HuH-7 (cell line): ENCODE results near the gene C1QTNF1.

Experiments
- DNase-seq: peaks from one replicate; pipeline ENCODE4 v3.0.0; 2011; ENCODE audit warnings: low spot score

The C1QTNF1 gene

DNA sequence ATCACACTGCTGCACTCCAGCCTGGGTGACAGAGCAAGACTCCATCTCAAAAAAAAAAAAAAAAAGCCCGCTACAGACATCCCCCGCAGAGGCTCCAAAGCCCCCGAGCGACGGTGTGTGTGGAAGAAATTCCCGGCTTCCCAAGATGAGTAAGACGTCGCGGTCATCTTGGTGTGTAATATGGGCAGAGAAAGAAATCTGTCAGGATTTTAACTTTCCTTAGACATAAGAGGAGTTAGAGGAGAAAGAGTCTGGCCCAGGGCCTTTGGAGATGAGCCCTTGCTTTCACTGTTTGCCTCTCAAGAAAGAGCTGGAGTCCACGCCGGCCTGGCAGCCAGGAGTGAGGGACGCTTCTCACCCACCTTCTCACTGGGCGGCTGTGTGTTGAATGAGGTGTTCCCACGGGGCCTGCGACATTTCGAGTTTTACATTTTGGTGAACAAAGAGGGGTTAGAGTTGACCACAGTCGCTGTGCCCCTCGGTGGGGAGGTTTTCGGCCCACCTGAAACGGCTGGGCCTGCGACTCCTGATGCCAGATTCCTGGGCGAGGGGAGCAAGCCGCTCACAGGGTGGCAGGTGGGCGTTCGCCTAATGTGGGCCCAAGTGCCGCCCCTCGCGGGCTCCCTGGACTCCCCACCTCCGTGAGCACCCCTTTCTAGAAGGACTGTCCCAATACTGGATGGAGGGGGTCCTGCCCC lies 17.9 kb downstream of the C1QTNF1 start:
- DNase-seq: no peak

DNA sequence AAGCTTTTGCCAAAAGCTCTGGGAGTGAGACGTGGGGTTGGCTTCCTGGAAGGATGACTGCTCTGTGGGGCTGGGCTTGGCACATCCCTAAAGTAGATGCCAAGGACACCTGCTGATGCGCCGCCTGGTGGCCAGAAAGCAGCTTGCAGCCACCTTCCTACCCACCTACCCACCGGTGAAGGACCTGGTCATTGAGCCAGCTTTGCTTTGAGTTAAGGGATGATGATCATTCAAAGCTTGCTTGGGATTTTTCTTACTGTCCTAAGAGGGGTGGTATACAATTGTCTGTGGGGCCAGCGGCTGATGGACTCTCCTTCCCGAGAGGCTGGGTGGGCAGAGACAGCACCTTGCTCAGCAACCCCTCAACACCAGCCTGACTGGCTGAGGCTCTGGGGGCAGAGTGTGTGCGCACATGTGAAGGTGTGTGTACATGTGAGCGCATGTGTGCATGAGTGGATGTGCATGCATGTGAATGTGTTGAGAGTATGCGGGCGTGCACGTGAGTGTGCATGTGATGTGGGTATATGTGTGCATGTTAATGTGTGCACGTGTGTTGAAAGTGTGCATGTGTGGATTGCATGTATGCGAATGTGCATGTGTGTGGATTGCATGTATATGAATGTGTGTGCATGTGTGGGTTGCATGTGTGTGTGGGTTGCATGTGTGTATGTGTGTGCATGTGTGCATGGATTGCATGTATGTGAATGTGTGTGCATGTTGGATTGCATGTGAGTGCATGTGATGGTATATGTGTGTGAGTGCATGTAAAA lies 18.6 kb downstream of the C1QTNF1 start:
- DNase-seq: peak; percentile 85

DNA sequence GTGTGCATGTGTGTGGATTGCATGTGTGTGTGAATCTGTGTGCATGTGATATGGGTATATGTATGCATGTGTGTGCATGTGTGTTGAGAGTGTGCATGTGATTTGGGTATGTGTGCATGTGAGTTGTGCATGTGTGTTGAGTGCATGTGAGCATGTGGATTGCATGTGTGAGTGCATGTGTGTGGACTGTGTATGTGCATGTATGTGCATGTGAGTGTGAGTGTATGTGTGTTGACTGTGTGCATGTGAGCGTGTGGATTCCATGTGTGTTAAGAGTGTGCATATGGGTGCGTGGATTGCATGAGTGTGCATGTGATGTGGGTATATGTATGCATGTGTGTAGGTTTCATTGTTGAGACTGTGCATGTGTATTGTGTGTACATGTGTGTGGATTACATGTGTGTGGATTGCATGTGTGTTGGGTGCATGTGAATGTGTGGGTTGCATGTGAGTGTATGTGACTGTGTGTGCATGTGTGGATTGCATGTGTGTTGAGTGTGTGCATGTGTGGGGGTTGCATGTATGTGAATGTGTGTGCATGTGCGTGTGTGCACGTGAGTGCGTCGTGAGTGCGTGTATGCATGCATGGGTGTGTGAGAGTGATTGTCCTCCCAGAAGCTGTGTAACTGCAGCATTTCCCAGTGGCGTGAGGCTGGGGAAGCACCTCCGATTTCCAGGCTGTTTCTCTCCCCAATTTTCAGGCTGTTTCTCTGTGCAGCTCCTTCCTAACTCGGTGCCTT lies 19.4 kb downstream of the C1QTNF1 start:
- DNase-seq: no peak

DNA sequence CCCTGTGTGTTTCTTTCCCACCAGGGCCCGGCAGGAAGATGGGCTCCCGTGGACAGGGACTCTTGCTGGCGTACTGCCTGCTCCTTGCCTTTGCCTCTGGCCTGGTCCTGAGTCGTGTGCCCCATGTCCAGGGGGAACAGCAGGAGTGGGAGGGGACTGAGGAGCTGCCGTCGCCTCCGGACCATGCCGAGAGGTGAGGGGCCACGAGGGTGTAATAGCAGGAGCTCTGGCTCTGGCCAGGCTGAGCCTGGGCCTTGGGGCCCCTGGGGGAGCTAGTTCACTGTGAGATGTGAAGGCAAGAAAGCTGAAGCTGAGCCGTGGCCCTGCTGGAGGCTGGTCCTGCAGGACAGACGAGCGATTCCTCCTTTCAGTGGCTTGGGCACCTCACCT lies 20.0 kb downstream of the C1QTNF1 start:
- no peak for DNase-seq

DNA sequence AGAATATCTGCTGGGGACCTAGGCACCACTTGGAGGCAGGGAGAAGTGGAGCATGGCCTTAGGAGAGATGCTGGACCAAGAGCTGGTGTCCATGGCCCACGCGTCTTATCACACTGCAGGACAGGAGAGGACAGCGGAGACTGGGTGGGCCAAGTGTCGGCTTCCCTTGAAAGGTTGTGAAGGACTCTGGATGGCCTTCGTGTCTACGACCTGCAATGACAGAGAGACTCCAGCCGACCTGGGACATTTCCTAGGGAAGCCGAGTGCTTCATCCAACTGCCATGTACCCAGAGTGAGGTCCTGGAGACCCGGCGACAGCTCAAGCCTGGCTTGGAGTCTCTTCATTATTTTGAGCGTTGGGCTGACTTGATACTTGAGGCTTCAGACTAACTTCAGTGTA lies 20.5 kb downstream of the C1QTNF1 start:
- DNase-seq: no peak

DNA sequence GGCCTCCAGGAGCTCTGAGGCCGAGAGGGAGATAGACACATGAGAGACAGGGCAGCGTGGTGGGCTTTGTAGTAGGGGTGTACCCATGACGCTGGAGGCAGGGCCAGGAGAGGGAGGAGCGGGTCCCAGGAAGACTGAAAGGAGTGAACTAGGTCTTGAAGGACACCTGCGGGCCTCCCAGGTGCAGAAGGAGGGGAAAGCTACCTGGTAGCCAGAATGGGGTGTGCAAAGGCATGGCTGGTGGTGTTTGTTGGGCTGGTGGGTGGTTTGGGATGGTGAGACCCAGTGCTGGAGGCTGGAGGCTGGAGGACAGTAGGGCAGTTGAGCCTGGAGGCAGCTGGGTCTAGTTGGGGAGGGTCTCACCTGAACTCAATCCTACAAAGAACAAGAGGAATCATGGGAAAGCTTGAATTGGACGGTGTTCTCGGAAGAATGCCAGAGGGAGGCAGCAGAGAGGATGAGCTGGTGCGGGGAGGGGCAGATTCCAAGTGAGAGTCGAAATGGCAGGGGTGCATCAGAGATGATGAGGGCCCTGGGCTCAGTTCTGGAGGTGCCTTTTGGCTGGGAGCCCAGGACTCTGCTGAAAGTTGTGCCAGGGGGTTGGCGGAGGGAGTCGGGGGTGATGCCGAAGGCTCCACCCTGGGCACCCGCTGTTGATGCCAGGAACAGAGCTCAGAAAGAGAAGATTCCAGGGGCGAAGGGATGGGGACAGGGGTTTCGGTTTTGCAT lies 21.2 kb downstream of the C1QTNF1 start:
- DNase-seq: no peak

DNA sequence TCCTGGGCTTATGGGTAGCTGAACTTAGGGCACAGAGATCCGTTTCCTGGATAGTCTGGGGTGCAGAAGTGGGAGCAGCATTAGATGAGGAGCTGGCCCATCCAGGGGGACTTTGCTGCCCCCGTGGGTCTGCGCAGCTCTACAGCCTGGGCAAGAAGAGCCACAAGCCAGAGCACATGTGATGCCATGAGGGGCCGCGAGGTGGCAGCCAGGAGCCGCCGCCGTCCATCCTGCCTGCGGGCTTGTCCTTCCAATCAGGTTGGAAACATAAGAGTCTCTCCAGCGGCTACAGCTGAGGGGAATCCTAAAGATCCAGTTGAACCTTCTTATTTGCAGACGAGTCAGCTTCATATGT lies 21.9 kb downstream of the C1QTNF1 start:
- peak; percentile 85 for DNase-seq

DNA sequence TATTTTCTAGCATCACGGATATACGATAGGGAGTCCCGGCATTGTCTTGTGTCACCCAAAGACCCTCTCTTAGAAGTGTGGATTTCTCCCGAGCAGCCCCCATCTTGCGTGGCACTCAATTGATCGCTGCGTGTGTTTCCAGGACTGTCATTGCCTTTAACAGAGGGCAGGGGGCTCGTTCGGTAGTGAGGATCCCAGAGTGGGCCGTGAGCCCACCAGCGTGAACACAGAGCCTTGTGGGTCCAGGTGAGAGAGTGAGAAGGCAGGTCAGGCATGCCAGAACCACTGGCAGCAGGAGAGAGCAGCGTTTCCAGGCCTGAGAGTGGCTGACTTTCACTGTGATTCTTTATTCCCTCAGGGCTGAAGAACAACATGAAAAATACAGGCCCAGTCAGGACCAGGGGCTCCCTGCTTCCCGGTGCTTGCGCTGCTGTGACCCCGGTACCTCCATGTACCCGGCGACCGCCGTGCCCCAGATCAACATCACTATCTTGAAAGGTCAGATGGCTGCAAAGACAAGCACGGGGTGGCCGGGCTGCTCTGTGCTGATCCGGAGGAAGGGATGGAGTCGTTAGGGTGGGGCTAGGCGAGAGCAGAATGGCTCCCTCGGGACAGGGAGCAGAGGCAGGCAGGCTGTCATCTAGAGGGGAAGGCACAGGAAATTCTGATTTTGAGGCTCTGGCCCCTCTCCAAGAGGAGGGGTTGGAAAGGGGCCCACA lies 22.4 kb downstream of the C1QTNF1 start:
- DNase-seq: no peak

DNA sequence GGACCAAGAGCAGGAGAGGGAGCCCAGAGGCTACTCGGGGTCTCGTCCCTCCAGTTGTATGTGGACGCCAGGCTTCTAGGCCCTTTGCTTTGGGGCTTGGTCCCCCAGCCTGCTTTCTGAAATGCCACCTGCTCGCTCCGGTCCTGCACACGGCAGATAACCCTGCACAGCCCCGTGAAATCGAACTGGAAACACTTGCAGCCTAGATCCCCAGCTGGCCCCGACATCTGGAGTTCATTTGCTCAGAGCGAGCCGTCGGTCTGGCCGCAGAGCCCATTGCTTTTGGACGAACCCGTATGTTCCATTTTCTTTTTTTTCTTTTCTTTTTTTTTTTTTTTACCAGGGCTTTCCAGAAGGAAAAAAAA lies 22.9 kb downstream of the C1QTNF1 start:
- DNase-seq: no peak

DNA sequence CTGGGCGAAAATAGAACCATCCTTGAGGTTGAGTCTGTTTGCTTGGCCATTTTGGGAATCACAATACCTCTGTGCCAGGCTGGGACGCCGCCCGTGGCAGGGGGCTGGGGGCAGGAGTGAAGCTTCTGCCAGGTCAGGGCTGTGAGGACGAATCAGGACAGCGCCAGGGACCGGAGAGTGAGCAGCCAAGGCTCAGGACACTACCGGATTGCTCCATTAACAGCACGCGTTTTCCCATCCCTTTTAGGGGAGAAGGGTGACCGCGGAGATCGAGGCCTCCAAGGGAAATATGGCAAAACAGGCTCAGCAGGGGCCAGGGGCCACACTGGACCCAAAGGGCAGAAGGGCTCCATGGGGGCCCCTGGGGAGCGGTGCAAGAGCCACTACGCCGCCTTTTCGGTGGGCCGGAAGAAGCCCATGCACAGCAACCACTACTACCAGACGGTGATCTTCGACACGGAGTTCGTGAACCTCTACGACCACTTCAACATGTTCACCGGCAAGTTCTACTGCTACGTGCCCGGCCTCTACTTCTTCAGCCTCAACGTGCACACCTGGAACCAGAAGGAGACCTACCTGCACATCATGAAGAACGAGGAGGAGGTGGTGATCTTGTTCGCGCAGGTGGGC lies 23.4 kb downstream of the C1QTNF1 start:
- DNase-seq: no peak

DNA sequence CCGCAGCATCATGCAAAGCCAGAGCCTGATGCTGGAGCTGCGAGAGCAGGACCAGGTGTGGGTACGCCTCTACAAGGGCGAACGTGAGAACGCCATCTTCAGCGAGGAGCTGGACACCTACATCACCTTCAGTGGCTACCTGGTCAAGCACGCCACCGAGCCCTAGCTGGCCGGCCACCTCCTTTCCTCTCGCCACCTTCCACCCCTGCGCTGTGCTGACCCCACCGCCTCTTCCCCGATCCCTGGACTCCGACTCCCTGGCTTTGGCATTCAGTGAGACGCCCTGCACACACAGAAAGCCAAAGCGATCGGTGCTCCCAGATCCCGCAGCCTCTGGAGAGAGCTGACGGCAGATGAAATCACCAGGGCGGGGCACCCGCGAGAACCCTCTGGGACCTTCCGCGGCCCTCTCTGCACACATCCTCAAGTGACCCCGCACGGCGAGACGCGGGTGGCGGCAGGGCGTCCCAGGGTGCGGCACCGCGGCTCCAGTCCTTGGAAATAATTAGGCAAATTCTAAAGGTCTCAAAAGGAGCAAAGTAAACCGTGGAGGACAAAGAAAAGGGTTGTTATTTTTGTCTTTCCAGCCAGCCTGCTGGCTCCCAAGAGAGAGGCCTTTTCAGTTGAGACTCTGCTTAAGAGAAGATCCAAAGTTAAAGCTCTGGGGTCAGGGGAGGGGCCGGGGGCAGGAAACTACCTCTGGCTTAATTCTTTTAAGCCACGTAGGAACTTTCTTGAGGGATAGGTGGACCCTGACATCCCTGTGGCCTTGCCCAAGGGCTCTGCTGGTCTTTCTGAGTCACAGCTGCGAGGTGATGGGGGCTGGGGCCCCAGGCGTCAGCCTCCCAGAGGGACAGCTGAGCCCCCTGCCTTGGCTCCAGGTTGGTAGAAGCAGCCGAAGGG lies 24.2 kb downstream of the C1QTNF1 start:
- DNase-seq: no peak

DNA sequence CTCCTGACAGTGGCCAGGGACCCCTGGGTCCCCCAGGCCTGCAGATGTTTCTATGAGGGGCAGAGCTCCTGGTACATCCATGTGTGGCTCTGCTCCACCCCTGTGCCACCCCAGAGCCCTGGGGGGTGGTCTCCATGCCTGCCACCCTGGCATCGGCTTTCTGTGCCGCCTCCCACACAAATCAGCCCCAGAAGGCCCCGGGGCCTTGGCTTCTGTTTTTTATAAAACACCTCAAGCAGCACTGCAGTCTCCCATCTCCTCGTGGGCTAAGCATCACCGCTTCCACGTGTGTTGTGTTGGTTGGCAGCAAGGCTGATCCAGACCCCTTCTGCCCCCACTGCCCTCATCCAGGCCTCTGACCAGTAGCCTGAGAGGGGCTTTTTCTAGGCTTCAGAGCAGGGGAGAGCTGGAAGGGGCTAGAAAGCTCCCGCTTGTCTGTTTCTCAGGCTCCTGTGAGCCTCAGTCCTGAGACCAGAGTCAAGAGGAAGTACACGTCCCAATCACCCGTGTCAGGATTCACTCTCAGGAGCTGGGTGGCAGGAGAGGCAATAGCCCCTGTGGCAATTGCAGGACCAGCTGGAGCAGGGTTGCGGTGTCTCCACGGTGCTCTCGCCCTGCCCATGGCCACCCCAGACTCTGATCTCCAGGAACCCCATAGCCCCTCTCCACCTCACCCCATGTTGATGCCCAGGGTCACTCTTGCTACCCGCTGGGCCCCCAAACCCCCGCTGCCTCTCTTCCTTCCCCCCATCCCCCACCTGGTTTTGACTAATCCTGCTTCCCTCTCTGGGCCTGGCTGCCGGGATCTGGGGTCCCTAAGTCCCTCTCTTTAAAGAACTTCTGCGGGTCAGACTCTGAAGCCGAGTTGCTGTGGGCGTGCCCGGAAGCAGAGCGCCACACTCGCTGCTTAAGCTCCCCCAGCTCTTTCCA lies 25.1 kb downstream of the C1QTNF1 start:
- no peak for DNase-seq

DNA sequence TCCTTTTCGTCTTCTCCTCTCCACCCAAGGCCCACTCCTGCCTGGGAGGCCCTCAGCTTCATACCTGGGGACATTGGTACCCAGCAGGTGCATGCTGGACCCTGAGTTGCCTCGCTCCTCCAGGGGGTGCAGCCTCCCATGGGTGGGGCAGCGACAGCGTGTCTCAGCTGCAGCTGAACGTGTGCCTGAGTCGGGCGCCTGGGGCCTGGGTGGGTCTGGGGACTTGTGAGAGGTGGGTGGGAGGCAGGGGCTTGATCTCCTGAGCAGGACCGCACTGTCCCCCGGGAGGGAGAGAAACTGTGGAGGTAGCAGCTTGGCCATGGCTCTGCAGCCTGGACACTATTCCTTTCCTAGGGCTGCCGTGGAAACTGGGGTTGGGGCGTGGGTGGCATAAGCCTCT lies 25.9 kb downstream of the C1QTNF1 start:
- DNase-seq: no peak

DNA sequence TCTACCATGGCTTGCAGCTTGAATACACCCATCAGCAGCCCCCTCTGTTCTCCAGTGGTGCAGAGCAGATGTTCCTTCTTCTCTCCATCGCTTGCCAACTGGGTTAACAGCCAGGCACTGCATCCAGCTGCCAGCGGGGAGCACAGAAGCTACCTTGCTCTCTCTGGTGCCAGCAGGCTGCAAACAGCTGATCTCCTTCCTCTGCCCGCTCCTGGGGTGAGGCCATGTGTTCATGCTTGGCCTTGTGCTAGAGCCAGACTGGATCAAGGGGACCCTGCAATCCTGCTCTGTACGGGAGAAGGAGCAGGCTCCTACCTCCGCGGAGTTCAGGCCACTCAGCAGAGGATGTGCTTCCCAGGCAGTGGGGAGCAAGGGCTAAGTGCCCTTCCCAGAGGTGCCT lies 26.6 kb downstream of the C1QTNF1 start:
- no peak for DNase-seq

DNA sequence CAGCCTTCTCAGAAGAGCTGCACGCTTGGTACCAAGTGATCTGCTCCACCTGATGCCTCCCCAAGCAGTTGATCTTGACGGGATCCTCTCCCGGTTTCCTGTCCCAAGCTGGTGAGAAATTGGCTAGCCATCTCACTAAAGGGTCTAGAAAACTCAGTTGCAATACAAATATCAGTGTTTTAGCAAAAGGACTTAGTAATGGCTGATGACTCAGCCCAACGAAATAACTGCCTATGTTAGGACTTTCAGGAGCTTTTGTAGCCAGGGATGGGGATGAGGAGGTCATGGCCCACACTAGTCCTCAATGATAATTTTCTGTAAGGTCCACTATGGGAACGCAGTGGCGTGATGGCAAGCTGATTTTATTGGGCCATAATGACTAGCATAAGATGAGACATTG lies 27.3 kb downstream of the C1QTNF1 start:
- DNase-seq: no peak

DNA sequence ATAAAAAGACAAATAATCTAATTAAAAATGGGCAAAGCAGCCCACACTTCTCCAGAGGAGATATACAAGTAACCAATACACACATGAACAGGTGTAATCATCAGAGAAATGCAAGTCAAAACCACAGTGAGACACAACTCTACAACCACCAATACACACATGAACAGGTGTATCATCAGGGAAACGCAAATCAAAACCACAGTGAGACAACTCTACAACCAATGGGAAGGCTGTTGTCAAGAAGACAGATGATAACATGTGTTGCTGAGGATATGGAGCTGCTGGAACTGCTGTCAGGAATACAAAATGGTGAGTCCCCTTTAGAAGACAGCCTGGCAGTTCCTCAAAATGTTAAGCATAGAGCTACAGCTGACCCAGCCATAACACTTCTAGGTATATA lies 28.2 kb downstream of the C1QTNF1 start:
- DNase-seq: no peak

DNA sequence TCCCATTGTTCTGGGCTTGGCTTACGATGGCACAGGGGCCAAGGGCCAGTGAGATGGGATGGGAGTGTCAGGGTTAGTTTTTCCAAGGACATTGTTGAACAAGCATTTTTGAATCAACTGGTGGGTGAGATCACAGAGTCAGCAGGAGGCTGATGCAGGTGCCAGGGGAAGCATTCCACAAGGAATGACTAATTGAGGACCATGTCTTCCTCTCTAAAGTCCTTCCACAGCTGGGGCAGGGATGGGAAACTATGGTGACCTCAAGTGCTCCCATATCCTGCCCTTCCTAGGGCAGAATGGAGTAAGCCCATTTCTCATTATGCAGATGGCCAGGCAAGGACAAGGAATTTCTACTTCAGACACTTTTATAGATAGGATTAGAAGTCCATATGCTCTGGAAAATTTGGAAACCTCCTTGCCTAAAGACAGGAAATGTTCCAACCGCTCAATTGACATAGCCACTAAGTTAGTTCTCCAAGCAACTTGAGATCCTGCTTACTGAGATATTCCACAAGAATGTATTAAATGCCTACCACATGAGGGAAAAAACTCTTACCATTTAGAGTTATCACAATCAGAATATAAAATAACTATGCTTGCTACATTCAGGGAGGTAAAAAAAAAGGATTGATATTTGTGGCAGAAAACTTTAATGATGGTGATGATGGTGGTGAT lies 29.4 kb downstream of the C1QTNF1 start:
- no peak for DNase-seq

DNA sequence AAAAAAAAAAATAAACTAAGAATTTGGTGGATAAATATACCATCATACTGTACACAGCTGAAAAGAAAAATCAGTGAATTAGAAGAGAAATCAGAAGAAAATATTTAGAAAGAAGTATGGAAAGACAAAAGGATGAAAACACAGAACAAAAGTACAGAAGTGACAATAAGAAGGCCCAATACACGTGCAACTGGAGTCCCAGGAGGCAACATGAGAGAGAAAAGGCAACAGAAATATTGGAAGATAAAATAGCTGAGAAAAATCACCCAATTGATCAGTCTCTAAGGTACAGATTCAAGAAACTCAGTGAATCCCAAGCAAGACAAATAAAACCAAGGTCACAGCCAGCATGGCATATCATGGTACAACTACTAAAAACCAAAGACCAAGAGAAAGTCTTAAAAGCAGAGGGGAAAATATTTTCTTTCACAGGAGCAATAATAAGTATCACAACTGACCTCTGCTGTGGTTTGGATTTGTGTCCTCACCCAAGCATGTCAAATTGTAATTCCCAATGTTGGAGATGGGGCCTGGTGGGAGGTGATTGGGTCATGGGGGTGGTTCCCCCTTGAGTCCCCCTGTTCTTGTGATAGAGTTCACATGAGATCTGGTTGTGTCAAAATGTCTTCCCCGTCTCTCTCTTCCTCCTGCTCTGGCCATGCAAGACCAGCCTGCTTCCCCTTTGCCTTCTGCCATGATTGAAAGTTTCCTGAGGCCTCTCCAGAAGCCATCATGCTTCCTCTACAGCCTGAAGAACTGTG lies 30.4 kb downstream of the C1QTNF1 start:
- DNase-seq: no peak
